MM.1S (cell line): ENCODE data around the gene ALPG.

Source experiments
- DNase-seq: peaks from one replicate; pipeline ENCODE4 v3.0.0-alpha.2; 2015
- H2AFZ ChIP-seq: fragments of 300-600 bp; sonication (generic); 2 replicates; pipeline ENCODE4 v1.6.0; 2016; ENCODE audit warnings: antibody characterized with exemption, low read length
- H3F3A ChIP-seq: fragments of 300-600 bp; sonication (generic); 2 replicates; pipeline ENCODE4 v1.6.1; 2016; ENCODE audit warnings: mild to moderate bottlenecking, antibody characterized with exemption, low read length, moderate library complexity, mixed read lengths; ENCODE audit not compliant: insufficient read depth
- H3K27ac ChIP-seq: fragments of 300-600 bp; sonication (generic); 2 replicates; pipeline ENCODE4 v1.5.1; 2016; ENCODE audit warnings: mild to moderate bottlenecking, low read length
- H3K27me3 ChIP-seq: fragments of 300-600 bp; sonication (generic); replicated peaks from 2 replicates; pipeline ENCODE4 v1.6.0; 2016; ENCODE audit warnings: low read length; ENCODE audit not compliant: insufficient read depth
- H3K36me3 ChIP-seq: fragments of 300-600 bp; sonication (generic); replicated peaks from 2 replicates; pipeline ENCODE4 v1.6.1; 2016; ENCODE audit warnings: mild to moderate bottlenecking, low read length, mixed read lengths; ENCODE audit not compliant: insufficient read depth
- H3K4me1 ChIP-seq: fragments of 300-600 bp; sonication (generic); 2 replicates; pipeline ENCODE4 v1.6.1; 2016; ENCODE audit warnings: low read length, mixed read lengths
- H3K4me2 ChIP-seq: fragments of 300-600 bp; sonication (generic); 2 replicates; pipeline ENCODE4 v1.6.0; 2016; ENCODE audit warnings: low read depth, low read length
- H3K4me3 ChIP-seq: fragments of 300-600 bp; sonication (generic); 2 replicates; pipeline ENCODE4 v1.5.1; 2016; ENCODE audit warnings: low read length, mixed read lengths
- H3K79me2 ChIP-seq: fragments of 300-600 bp; sonication (generic); 2 replicates; pipeline ENCODE4 v1.6.1; 2016; ENCODE audit warnings: mixed run types, low read length, mixed read lengths
- H3K9ac ChIP-seq: fragments of 300-600 bp; sonication (generic); 2 replicates; pipeline ENCODE4 v1.6.1; 2016; ENCODE audit warnings: low read length, mixed read lengths
- H3K9me2 ChIP-seq: fragments of 300-600 bp; sonication (generic); replicated peaks from 2 replicates; pipeline ENCODE4 v1.6.1; 2016; ENCODE audit warnings: mild to moderate bottlenecking, low read length, mixed read lengths; ENCODE audit not compliant: insufficient read depth
- H3K9me3 ChIP-seq: fragments of 300-600 bp; sonication (generic); replicated peaks from 2 replicates; pipeline ENCODE4 v1.6.1; 2016; ENCODE audit warnings: mild to moderate bottlenecking, low read length, mixed read lengths; ENCODE audit not compliant: insufficient read depth
- H4K20me1 ChIP-seq: fragments of 300-600 bp; sonication (generic); 2 replicates; pipeline ENCODE4 v1.6.1; 2016; ENCODE audit warnings: mild to moderate bottlenecking, low read length, moderate library complexity, mixed read lengths; ENCODE audit not compliant: insufficient read depth
- EZH2 ChIP-seq: fragments of 300-600 bp; sonication (generic); optimal IDR thresholded peaks from 2 replicates; pipeline ENCODE3; 2017; ENCODE audit warnings: low read depth, mild to moderate bottlenecking, antibody characterized with exemption, low read length, mixed read lengths
- EZH2phosphoT487 ChIP-seq: fragments of 300-600 bp; sonication (generic); IDR thresholded peaks from 2 replicates; pipeline ENCODE4 v1.6.1; 2018; ENCODE audit warnings: antibody characterized with exemption, low read length
- TF ChIP-seq, protein P1 (sequence below): fragments of 300-600 bp; sonication (generic); IDR thresholded peaks from 2 replicates; pipeline ENCODE4 v1.5.1; 2016; ENCODE audit warnings: antibody characterized with exemption, low read length, mixed read lengths

Gene ALPG

DNA sequence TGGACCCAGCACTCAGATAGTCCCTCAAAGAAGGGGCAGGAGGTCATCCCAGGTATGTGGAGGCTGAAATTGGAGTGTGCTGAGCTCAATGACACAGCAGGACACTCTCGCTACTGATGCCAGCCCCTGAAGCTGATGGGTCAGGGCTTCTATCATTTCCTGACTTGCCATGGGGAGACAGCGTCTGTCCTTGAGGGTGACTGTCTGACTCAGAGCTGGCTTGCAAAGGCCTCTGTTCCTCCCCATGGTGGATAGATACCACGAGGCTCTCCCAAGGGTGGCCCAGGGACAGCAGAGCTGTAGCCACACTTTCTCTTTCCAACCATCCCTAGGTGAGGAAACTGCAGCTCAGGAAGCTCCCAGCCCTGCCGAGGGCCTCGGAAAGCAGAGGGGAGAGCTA is 10.8 kb downstream of the ALPG start:
- DNase-seq: no peak
- Histone ChIP-seq H2AFZ (no peak overlapping the region), H4K20me1 (no peaks in the 10 kb centered on the region), H3K9me3 (no peaks in the 10 kb centered on the region), H3K9ac (no peak overlapping the region), H3K4me1 (no peaks in the 10 kb centered on the region), H3K27ac (no peak overlapping the region), H3F3A (no peaks in the 10 kb centered on the region), H3K4me3 (no peak overlapping the region), H3K36me3 (no peaks in the 10 kb centered on the region), H3K27me3 (peaks cover 2% of the 10 kb centered on the region; the same call in 1 of the 2 replicates), H3K79me2 (no peaks in the 10 kb centered on the region), H3K9me2 (no peaks in the 10 kb centered on the region), H3K4me2 (no peak overlapping the region)
- TF ChIP-seq EZH2phosphoT487 (no peak), EZH2 (no peak)
- TF ChIP-seq, protein P1, sequence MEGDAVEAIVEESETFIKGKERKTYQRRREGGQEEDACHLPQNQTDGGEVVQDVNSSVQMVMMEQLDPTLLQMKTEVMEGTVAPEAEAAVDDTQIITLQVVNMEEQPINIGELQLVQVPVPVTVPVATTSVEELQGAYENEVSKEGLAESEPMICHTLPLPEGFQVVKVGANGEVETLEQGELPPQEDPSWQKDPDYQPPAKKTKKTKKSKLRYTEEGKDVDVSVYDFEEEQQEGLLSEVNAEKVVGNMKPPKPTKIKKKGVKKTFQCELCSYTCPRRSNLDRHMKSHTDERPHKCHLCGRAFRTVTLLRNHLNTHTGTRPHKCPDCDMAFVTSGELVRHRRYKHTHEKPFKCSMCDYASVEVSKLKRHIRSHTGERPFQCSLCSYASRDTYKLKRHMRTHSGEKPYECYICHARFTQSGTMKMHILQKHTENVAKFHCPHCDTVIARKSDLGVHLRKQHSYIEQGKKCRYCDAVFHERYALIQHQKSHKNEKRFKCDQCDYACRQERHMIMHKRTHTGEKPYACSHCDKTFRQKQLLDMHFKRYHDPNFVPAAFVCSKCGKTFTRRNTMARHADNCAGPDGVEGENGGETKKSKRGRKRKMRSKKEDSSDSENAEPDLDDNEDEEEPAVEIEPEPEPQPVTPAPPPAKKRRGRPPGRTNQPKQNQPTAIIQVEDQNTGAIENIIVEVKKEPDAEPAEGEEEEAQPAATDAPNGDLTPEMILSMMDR: no peak

DNA sequence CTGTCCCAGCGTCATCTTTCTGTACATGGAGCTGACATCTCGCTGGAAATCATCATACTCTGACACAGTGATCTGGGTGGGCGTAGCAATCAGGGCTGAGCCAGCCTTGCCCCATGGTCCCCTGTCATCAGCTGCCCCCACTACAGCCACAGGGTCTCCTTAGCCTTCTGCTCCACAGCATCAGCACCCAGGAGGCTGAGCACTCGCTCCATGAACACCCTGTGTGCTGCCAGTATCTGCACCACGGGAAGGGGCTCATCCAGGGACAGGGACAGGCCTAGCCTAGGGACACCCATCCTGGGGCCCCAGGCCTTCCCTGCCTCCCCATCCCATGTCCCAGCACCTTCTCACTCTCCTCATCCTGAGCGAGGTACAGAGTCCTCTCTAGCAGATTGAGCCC is 11.4 kb downstream of the ALPG start:
- no peak overlapping the region for H3K4me3 ChIP-seq
- no peaks in the 10 kb centered on the region for H3K79me2 ChIP-seq
- H4K20me1 ChIP-seq: no peaks in the 10 kb centered on the region
- H3K4me2 ChIP-seq: no peak overlapping the region
- no peak overlapping the region for H2AFZ ChIP-seq
- TF ChIP-seq, protein P1: no peak
- TF ChIP-seq EZH2phosphoT487: no peak
- TF ChIP-seq EZH2: no peak
- H3K9me3 ChIP-seq: no peaks in the 10 kb centered on the region
- no peak for DNase-seq
- peaks cover 4% of the 10 kb centered on the region; the same call in 1 of the 2 replicates for H3K27me3 ChIP-seq
- H3K9me2 ChIP-seq: no peaks in the 10 kb centered on the region
- no peaks in the 10 kb centered on the region for H3K36me3 ChIP-seq
- H3K4me1 ChIP-seq: no peaks in the 10 kb centered on the region
- H3K9ac ChIP-seq: no peak overlapping the region
- no peaks in the 10 kb centered on the region for H3F3A ChIP-seq
- H3K27ac ChIP-seq: no peak overlapping the region

DNA sequence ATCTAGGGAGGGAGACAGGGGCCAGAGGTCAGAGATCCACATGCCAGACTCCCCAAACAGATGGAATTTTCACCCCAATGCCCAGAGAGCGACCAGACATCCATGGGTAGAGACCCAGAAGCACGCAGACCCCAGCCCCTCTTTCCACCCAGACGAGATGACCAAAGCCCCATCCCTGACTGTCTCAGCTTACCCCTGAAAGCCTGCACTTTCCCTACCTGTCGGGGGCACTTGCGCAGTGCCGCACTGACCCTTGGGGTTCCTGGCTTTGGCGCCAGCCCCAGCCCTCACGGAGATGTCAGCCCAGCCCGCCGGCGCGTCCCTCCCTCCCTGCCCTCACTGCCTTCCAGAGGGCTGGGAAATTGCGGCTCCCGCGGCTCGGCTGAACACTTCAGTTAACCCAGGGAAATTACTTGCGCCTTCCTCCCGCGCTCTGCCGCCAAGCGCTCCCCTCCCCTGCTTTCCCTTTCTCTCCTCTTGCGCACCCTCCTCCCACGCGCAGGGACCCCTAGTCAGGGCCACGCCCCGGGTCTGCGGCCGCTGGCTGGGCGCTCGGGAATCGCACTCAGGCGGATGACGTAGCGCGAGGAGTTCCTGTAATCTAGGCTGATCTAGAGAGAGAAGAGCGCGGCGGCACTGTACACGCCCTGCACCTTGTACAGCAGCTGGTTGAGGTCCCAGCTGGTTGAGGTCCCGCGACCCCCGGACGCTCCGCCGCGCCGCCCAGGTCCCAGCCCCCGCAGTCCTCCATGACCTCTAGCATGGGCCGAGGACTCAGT is 12.0 kb downstream of the ALPG start:
- Histone ChIP-seq H4K20me1 (no peaks in the 10 kb centered on the region), H3K4me2 (no peak overlapping the region), H3K4me1 (no peaks in the 10 kb centered on the region), H3K4me3 (no peak overlapping the region), H3K9me3 (no peaks in the 10 kb centered on the region), H3K27me3 (peaks cover 4% of the 10 kb centered on the region; the same call in 1 of the 2 replicates), H3K36me3 (no peaks in the 10 kb centered on the region), H3K9me2 (no peaks in the 10 kb centered on the region), H3K79me2 (no peaks in the 10 kb centered on the region), H3K27ac (no peak overlapping the region), H3K9ac (no peak overlapping the region), H2AFZ (no peak overlapping the region), H3F3A (no peaks in the 10 kb centered on the region)
- TF ChIP-seq EZH2: no peak
- no peak for TF ChIP-seq EZH2phosphoT487
- TF ChIP-seq, protein P1: no peak
- DNase-seq: no peak
